HL-60 (cell line): ENCODE results near the gene MIB1.

Source experiments
- DNase-seq, 2 experiments: peaks; one replicate each; pipeline ENCODE4 v3.0.0-alpha.2; 2010 to 2020; ENCODE audit warnings: low read depth in 1 of 2, low spot score in 1 of 2
- H3K27ac ChIP-seq: fragments of 250-450 bp; sonication (Bioruptor Pico); replicated peaks from 2 replicates; pipeline ENCODE4 v1.5.1; 2020; ENCODE audit warnings: mild to moderate bottlenecking, moderate library complexity
- H3K27me3 ChIP-seq: fragments of 250-450 bp; sonication (Bioruptor Pico); 2 replicates; pipeline ENCODE4 v1.5.1; 2021; ENCODE audit warnings: mild to moderate bottlenecking, moderate library complexity; ENCODE audit not compliant: insufficient read depth, poor library complexity, severe bottlenecking
- H3K4me3 ChIP-seq: replicated peaks from 2 replicates; pipeline ENCODE4 v1.5.1; 2011; ENCODE audit warnings: mild to moderate bottlenecking, control low read depth, low read length; ENCODE audit not compliant: insufficient read depth
- GABPA ChIP-seq: IDR thresholded peaks from 2 replicates; pipeline ENCODE4 v1.6.1; 2012; ENCODE audit warnings: low read depth
- POLR2AphosphoS5 ChIP-seq: IDR thresholded peaks from 2 replicates; pipeline ENCODE4 v1.6.1; 2012; ENCODE audit warnings: low read depth
- SPI1 ChIP-seq: IDR thresholded peaks from 2 replicates; pipeline ENCODE4 v1.6.1; 2012; ENCODE audit warnings: low read depth, mild to moderate bottlenecking, borderline replicate concordance
- TF ChIP-seq, protein P1 (sequence below): IDR thresholded peaks from 2 replicates; pipeline ENCODE4 v1.6.1; 2012; ENCODE audit warnings: low read depth; ENCODE audit not compliant: insufficient replicate concordance
- TF ChIP-seq, protein P2 (sequence below): IDR thresholded peaks from one replicate; pipeline ENCODE4 v1.5.1; 2011; ENCODE audit warnings: low read length, control low read depth, inconsistent platforms; ENCODE audit not compliant: insufficient read depth

The MIB1 gene

DNA sequence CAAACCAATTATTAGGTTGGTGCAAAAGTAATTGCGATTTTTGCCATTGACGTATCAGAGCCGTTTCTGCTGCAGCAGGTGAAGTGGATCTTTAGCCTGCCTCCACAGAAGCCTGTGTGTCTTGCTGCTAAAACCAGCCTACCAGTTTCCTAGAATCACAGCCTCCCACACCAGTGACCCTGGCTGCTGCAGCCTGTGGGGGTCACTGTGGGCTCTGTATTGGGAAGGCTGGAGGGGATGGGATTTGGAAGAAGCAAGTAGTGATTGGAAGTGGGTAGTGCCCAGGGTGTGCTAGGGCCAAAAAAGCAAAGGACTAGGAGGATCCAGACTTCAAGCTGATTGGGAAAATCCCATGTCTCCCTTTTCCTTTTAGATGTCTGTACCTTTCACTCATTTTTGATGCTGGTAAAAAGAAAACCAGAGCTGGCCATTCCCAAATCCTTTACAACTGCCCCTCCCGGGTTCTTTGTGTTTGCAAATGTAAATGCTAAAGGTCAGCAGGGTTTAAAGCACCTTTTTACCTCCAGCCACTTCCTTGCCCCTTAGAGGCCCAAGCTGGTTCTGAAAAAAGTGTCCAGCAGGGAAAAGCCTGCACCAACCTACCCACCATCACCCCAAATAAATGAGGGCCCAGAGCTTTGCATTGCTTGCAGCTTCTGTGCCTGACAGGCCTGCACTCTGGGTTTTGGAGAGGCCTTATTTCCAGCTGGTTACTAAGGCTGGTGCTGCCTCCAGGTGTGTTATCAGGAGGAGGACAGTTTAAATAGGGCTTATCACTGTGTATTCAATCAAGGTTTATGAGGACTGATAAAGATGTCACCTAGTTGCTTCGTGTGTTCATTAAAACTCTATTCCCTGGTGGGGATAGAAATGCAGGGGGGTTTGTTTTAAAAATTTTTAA, 172.0 kb downstream of the MIB1 start:
- no peak overlapping the region for H3K4me3 ChIP-seq
- DNase-seq, result no peak
- no peak for TF ChIP-seq SPI1
- no peak for TF ChIP-seq POLR2AphosphoS5
- TF ChIP-seq, protein P1, sequence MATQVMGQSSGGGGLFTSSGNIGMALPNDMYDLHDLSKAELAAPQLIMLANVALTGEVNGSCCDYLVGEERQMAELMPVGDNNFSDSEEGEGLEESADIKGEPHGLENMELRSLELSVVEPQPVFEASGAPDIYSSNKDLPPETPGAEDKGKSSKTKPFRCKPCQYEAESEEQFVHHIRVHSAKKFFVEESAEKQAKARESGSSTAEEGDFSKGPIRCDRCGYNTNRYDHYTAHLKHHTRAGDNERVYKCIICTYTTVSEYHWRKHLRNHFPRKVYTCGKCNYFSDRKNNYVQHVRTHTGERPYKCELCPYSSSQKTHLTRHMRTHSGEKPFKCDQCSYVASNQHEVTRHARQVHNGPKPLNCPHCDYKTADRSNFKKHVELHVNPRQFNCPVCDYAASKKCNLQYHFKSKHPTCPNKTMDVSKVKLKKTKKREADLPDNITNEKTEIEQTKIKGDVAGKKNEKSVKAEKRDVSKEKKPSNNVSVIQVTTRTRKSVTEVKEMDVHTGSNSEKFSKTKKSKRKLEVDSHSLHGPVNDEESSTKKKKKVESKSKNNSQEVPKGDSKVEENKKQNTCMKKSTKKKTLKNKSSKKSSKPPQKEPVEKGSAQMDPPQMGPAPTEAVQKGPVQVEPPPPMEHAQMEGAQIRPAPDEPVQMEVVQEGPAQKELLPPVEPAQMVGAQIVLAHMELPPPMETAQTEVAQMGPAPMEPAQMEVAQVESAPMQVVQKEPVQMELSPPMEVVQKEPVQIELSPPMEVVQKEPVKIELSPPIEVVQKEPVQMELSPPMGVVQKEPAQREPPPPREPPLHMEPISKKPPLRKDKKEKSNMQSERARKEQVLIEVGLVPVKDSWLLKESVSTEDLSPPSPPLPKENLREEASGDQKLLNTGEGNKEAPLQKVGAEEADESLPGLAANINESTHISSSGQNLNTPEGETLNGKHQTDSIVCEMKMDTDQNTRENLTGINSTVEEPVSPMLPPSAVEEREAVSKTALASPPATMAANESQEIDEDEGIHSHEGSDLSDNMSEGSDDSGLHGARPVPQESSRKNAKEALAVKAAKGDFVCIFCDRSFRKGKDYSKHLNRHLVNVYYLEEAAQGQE, result no peak
- TF ChIP-seq, protein P2, sequence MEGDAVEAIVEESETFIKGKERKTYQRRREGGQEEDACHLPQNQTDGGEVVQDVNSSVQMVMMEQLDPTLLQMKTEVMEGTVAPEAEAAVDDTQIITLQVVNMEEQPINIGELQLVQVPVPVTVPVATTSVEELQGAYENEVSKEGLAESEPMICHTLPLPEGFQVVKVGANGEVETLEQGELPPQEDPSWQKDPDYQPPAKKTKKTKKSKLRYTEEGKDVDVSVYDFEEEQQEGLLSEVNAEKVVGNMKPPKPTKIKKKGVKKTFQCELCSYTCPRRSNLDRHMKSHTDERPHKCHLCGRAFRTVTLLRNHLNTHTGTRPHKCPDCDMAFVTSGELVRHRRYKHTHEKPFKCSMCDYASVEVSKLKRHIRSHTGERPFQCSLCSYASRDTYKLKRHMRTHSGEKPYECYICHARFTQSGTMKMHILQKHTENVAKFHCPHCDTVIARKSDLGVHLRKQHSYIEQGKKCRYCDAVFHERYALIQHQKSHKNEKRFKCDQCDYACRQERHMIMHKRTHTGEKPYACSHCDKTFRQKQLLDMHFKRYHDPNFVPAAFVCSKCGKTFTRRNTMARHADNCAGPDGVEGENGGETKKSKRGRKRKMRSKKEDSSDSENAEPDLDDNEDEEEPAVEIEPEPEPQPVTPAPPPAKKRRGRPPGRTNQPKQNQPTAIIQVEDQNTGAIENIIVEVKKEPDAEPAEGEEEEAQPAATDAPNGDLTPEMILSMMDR, result no peak
- no peak for TF ChIP-seq GABPA
- H3K27me3 ChIP-seq, result peaks cover 5% of the 10 kb centered on the region
- no peak overlapping the region for H3K27ac ChIP-seq

DNA sequence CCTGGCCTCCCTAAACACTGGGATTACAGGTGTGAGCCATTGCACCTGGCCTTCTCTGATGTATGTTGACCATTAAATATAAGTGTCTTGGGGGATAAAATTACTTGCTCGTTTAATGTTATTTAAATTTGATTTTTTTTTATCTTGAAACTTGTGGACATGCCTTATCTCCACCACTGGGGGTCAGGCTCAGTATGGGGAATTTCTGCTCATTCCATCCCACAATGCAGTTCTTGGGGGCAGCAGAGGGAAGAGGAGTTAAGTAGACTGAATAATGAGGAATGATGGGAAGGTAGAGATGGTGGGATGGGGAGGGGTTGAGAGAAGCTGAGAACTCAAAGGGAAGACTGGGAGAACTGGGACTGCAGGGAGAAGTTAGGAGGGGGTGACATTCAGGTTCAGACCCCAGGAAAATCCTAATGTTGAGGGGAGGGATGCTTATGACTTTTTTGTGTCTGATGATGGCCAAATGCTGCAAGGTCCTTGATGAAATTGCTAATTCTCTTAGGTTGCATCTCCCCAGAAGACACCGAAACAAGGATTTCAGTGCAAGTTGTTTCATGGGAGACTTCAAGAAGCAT, 174.2 kb downstream of the MIB1 start:
- no peak overlapping the region for H3K27ac ChIP-seq
- DNase-seq, result peak in 1 of 2 experiments; percentile 34
- TF ChIP-seq, protein P2, result peak; percentile 43
- TF ChIP-seq, protein P1, result no peak
- H3K27me3 ChIP-seq, result peaks cover 2% of the 10 kb centered on the region
- H3K4me3 ChIP-seq, result no peak overlapping the region

DNA sequence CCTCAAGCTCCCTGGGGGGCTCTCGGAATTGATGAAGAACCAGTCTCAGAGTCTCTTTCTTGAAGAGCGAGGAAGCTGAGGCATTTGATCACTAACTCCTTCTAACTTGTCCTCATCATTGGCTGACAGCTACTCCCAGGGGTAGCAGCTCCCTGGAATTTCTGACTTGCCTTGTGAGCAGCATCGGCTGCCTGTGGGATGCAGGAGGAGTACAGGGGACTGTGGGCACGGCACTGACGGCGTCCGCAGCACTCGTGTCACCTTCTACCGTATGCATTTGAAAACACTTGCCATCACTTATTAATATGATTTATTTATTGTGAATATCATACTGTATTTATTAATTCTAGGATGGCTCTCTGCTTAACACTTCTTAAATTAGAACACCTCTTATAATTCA, 175.0 kb downstream of the MIB1 start:
- no peak for DNase-seq
- H3K27ac ChIP-seq, result no peak overlapping the region
- no peak for TF ChIP-seq GABPA
- no peak for TF ChIP-seq SPI1
- no peak for TF ChIP-seq POLR2AphosphoS5
- TF ChIP-seq, protein P1, result no peak
- TF ChIP-seq, protein P2, result no peak
- H3K27me3 ChIP-seq, result peaks cover 2% of the 10 kb centered on the region
- H3K4me3 ChIP-seq, result no peak overlapping the region
